HG03097 (cell line): ENCODE data around the gene DRC3.

Experiments
- ATAC-seq: cut with Tn5 transposase; IDR thresholded peaks from one replicate; pipeline ENCODE4 v1.9.1; 2021; ENCODE audit not compliant: unreplicated experiment, low FRiP score

Gene DRC3

GRCh38 chr17:17963694-17964436 is 8.8 kb upstream of the DRC3 start:
- no peak for ATAC-seq

- ATAC-seq: no peak
These were observed 8.0 kb upstream of the DRC3 start for GRCh38 chr17:17964710-17965109.

- ATAC-seq: no peak
These were observed 7.4 kb upstream of the DRC3 start for GRCh38 chr17:17965152-17965721.

- no peak for ATAC-seq
These were observed 6.3 kb upstream of the DRC3 start for GRCh38 chr17:17966399-17966798.

GRCh38 chr17:17970699-17971430 is 1.8 kb upstream of the DRC3 start:
- no peak for ATAC-seq

- ATAC-seq: no peak
These were observed 1.1 kb upstream of the DRC3 start for GRCh38 chr17:17971431-17972125.

GRCh38 chr17:17972952-17973254 is 241 bp downstream of the DRC3 start:
- no peak for ATAC-seq

GRCh38 chr17:17975436-17975835 is 2.8 kb downstream of the DRC3 start:
- no peak for ATAC-seq

- no peak for ATAC-seq
These were observed 4.4 kb downstream of the DRC3 start for GRCh38 chr17:17976931-17977570.

- ATAC-seq: no peak
These were observed 6.1 kb downstream of the DRC3 start for GRCh38 chr17:17978481-17979424.

GRCh38 chr17:17979778-17980177 is 7.1 kb downstream of the DRC3 start:
- no peak for ATAC-seq

- ATAC-seq: no peak
These were observed 8.7 kb downstream of the DRC3 start for GRCh38 chr17:17981330-17981729.

GRCh38 chr17:17982801-17983200 is 10.1 kb downstream of the DRC3 start:
- ATAC-seq: no peak

- ATAC-seq: no peak
These were observed 10.7 kb downstream of the DRC3 start for GRCh38 chr17:17983376-17983775.

GRCh38 chr17:17983776-17984175 is 11.1 kb downstream of the DRC3 start:
- no peak for ATAC-seq

GRCh38 chr17:17985153-17985552 is 12.5 kb downstream of the DRC3 start:
- no peak for ATAC-seq

GRCh38 chr17:17985555-17985954 is 12.9 kb downstream of the DRC3 start:
- ATAC-seq: no peak

- ATAC-seq: no peak
These were observed 14.7 kb downstream of the DRC3 start for GRCh38 chr17:17987187-17987896.

GRCh38 chr17:17987901-17988300 is 15.2 kb downstream of the DRC3 start:
- no peak for ATAC-seq
